Adrenal gland (tissue), 5 donors: Measurements from ENCODE around the gene CPNE4.

Source experiments
- POLR2A ChIP-seq, 2 donors: fragments of 450-650 bp; IDR thresholded peaks; one replicate each; pipeline ENCODE4 v1.6.1; 2017; ENCODE audit warnings: antibody characterized with exemption in 2 of 2, mild to moderate bottlenecking in 2 of 2, moderate library complexity in 1 of 2
- TF ChIP-seq, protein P1 (sequence below), 6 experiments: fragments of 450-650 bp in 4 of 6; fragments of 200-600 bp in 2 of 6; sonication (generic) in 1 of 6; IDR thresholded peaks; 1 replicate in 5 of 6; 2 replicates in 1 of 6; pipeline versions ENCODE4 v1.5.1 to v1.8.0; 2016 to 2021; ENCODE audit warnings: antibody characterized with exemption in 6 of 6, mild to moderate bottlenecking in 2 of 6, moderate library complexity in 1 of 6
- donor health status: DM: no; HTN: no; CAD: no.

DNA sequence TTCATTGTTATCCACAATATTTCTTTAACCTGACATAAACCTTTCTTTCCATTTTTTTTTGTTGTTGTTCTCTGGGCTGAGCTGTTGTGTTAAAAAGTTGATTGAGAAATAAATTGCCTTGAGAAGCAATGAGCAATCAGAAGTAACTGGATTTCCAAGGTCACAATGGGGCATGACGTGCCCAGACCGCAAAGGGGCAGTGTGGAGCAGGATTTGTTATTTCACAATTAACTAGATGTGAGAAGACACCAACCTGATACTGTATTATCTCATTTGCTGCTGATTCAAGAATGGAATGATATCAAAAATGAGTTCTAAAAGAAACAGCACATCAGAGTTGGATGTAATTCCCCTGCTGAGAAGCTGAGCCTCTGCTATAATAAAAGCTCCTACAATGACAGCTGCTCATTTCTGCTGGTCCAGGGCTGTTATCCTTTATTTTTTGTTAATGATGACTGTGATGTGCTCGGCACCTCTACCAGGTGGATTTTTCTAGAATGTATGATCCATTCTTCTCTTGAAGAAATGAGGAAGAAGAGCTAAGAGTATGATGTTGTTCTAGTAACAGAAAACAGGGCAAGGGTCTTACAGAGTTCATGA is 28.1 kb downstream of the CPNE4 start:
- TF ChIP-seq POLR2A (IDR thresholded peaks at IDR 0.05), result no peak
- TF ChIP-seq, protein P1, sequence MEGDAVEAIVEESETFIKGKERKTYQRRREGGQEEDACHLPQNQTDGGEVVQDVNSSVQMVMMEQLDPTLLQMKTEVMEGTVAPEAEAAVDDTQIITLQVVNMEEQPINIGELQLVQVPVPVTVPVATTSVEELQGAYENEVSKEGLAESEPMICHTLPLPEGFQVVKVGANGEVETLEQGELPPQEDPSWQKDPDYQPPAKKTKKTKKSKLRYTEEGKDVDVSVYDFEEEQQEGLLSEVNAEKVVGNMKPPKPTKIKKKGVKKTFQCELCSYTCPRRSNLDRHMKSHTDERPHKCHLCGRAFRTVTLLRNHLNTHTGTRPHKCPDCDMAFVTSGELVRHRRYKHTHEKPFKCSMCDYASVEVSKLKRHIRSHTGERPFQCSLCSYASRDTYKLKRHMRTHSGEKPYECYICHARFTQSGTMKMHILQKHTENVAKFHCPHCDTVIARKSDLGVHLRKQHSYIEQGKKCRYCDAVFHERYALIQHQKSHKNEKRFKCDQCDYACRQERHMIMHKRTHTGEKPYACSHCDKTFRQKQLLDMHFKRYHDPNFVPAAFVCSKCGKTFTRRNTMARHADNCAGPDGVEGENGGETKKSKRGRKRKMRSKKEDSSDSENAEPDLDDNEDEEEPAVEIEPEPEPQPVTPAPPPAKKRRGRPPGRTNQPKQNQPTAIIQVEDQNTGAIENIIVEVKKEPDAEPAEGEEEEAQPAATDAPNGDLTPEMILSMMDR (IDR thresholded peaks at IDR 0.05), result peak; percentile 29 to 68 (median 52)
